ENCODE data around the gene GANC. TPM values are rescaled to one million over a fixed set of nuclear protein-coding genes. Genes with fewer than 3 reads are reported as not detected.

The GANC gene
- total RNA-seq, 1 experiment from 2014 or later, result 15.8 TPM

DNA sequence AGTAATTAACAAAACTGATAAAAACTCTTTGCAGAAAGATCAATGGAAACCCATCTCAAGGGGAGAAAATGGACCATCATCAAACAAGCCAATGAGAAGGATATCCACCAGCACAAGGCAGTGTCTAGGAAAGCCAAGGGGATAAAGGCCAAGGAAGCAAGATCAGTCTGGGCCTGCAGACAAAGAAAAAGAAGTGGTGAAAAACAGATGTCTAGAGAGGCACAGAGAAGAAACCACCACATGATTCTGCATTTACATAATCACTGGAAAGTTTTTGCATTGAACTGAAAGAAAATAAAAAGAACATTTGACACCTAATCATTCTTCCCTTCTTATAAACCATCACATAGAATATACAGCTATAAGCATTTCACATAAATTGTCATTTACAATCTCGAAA, 41.9 kb upstream of the GANC start:
- H3K4me2 ChIP-seq (ENCODE audit: insufficient read depth, insufficient read length, low read length), result no peak overlapping the region
- Mint-ChIP-seq H3K27ac (no peak overlapping the region), H3K27me3 (ENCODE audit: low read depth) (no peaks in the 10 kb centered on the region), H3K4me1 (no peaks in the 10 kb centered on the region), H3K9me3 (no peaks in the 10 kb centered on the region), H3K4me3 (no peak overlapping the region), H3K36me3 (ENCODE audit: insufficient read depth in 1 of 3, low read depth in 3 of 3) (peaks cover 10 to 74% (median 35%) of the 10 kb centered on the region in 3 experiments; a peak in 5 of 7 replicates)
- H2BK5ac ChIP-seq (ENCODE audit: insufficient read length, low read length), result no peak overlapping the region
- no peak overlapping the region for H2BK15ac ChIP-seq (ENCODE audit: low read depth, low read length)
- no peak overlapping the region for H3K27ac ChIP-seq (ENCODE audit: insufficient read length, low read depth, low read length)
- H3K23ac ChIP-seq (ENCODE audit: insufficient read length, low read depth, low read length), result no peak overlapping the region
- H4K20me1 ChIP-seq (ENCODE audit: control insufficient read depth, insufficient read depth, insufficient read length), result no peaks in the 10 kb centered on the region
- no CpG with 5 or more reads among the region's 1 CpG for WGBS (ENCODE audit: extremely low coverage, insufficient read length, low lambda C conversion rate)
- H3K27me3 ChIP-seq (ENCODE audit: insufficient read depth, low read length), result no peaks in the 10 kb centered on the region
- H3K56ac ChIP-seq (ENCODE audit: insufficient read length, low read depth, low read length), result no peak overlapping the region
- no peak overlapping the region for H2AFZ ChIP-seq (ENCODE audit: low read length)
- H2AK5ac ChIP-seq (ENCODE audit: insufficient read length, low read length), result no peak overlapping the region
- H4K8ac ChIP-seq (replicated peaks; ENCODE audit: insufficient read length, low read depth, low read length), result no peak overlapping the region
- H3K23me2 ChIP-seq (ENCODE audit: insufficient read length, low read depth, low read length, poor library complexity, severe bottlenecking), result no peaks in the 10 kb centered on the region
- no peaks in the 10 kb centered on the region for H3K79me2 ChIP-seq (ENCODE audit: insufficient read depth, low read length)
- no peaks in the 10 kb centered on the region for H3K79me1 ChIP-seq (ENCODE audit: insufficient read depth, low read depth, low read length, poor library complexity, severe bottlenecking)
- H2BK12ac ChIP-seq (ENCODE audit: insufficient read length, low read depth, low read length), result no peak overlapping the region
- no peak for DNase-seq
- H3K4me1 ChIP-seq (ENCODE audit: insufficient read depth, low read length), result no peaks in the 10 kb centered on the region
- H4K5ac ChIP-seq (ENCODE audit: insufficient read length, low read depth, low read length), result no peak overlapping the region
- no peak overlapping the region for H3T11ph ChIP-seq (ENCODE audit: low read length)
- H3K4ac ChIP-seq (ENCODE audit: low read depth, low read length), result no peak overlapping the region
- no peak overlapping the region for H3K9ac ChIP-seq (ENCODE audit: extremely low read depth, insufficient read length, low read length)
- H3K18ac ChIP-seq (ENCODE audit: insufficient read length, low read depth, low read length), result no peak overlapping the region
- no peak overlapping the region for H2BK120ac ChIP-seq (ENCODE audit: low read depth, low read length, poor library complexity, severe bottlenecking)
- TF ChIP-seq, protein P1, sequence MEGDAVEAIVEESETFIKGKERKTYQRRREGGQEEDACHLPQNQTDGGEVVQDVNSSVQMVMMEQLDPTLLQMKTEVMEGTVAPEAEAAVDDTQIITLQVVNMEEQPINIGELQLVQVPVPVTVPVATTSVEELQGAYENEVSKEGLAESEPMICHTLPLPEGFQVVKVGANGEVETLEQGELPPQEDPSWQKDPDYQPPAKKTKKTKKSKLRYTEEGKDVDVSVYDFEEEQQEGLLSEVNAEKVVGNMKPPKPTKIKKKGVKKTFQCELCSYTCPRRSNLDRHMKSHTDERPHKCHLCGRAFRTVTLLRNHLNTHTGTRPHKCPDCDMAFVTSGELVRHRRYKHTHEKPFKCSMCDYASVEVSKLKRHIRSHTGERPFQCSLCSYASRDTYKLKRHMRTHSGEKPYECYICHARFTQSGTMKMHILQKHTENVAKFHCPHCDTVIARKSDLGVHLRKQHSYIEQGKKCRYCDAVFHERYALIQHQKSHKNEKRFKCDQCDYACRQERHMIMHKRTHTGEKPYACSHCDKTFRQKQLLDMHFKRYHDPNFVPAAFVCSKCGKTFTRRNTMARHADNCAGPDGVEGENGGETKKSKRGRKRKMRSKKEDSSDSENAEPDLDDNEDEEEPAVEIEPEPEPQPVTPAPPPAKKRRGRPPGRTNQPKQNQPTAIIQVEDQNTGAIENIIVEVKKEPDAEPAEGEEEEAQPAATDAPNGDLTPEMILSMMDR (conservative IDR thresholded peaks at IDR 0.05), result no peak
- H2BK20ac ChIP-seq (ENCODE audit: low read depth, low read length, poor library complexity, severe bottlenecking), result no peak overlapping the region
- no peak overlapping the region for H4K91ac ChIP-seq (ENCODE audit: insufficient read length, low read depth, low read length)
- H3K9me3 ChIP-seq (ENCODE audit: control insufficient read depth, low read depth, low read length), result no peaks in the 10 kb centered on the region
- H3K14ac ChIP-seq (ENCODE audit: insufficient read depth, low read length), result no peak overlapping the region
